Liver (tissue), 9 donors: Measurements from ENCODE around the gene LARGE2. TPM values are rescaled to one million over a fixed set of nuclear protein-coding genes. Genes with fewer than 3 reads are reported as not detected.

Source experiments
- DNase-seq: peaks from one replicate; pipeline ENCODE4 v3.0.0-alpha.2; 2017; ENCODE audit warnings: low spot score
- H3K27ac ChIP-seq, 2 donors: one replicate each; pipeline ENCODE4 v1.7.0; 2013; ENCODE audit warnings: inconsistent platforms in 2 of 2, low read length in 2 of 2, control low read depth in 1 of 2, low read depth in 1 of 2, mild to moderate bottlenecking in 1 of 2
- H3K27me3 ChIP-seq, 4 donors: one replicate each; pipeline versions ENCODE4 v1.6.1 to v1.7.0; 2013; ENCODE audit warnings: low read length in 3 of 4, inconsistent platforms in 1 of 4, mild to moderate bottlenecking in 1 of 4, moderate library complexity in 1 of 4; ENCODE audit not compliant: control insufficient read depth in 4 of 4, insufficient read depth in 4 of 4
- H3K36me3 ChIP-seq, 4 donors: one replicate each; pipeline versions ENCODE4 v1.6.1 to v1.7.0; 2013; ENCODE audit warnings: low read length in 3 of 4, mild to moderate bottlenecking in 3 of 4, low read depth in 1 of 4, moderate library complexity in 1 of 4; ENCODE audit not compliant: control insufficient read depth in 4 of 4, insufficient read depth in 3 of 4
- H3K4me1 ChIP-seq, 4 donors: one replicate each; pipeline versions ENCODE4 v1.6.1 to v1.7.0; 2013; ENCODE audit warnings: low read length in 3 of 4, mild to moderate bottlenecking in 3 of 4, moderate library complexity in 1 of 4; ENCODE audit not compliant: control insufficient read depth in 4 of 4, insufficient read depth in 4 of 4
- H3K4me3 ChIP-seq, 3 donors: one replicate each; pipeline versions ENCODE4 v1.6.1 to v1.7.0; 2013; ENCODE audit warnings: low read length in 3 of 3, control low read depth in 1 of 3, low read depth in 1 of 3, mild to moderate bottlenecking in 1 of 3
- H3K9ac ChIP-seq, 2 donors: one replicate each; pipeline ENCODE4 v1.7.0; 2013; ENCODE audit warnings: low read length in 2 of 2, mild to moderate bottlenecking in 2 of 2, moderate library complexity in 2 of 2, control low read depth in 1 of 2, low read depth in 1 of 2
- H3K9me3 ChIP-seq, 4 donors: one replicate each; pipeline versions ENCODE4 v1.6.1 to v1.7.0; 2013; ENCODE audit warnings: low read length in 3 of 4; ENCODE audit not compliant: control insufficient read depth in 4 of 4
- EGR1 ChIP-seq, 2 donors: IDR thresholded peaks; 2 replicates each; pipeline ENCODE4 v1.6.1; 2016 to 2018; ENCODE audit warnings: antibody characterized with exemption in 2 of 2, low read depth in 2 of 2
- FOXA1 ChIP-seq: IDR thresholded peaks from 2 replicates; pipeline ENCODE4 v1.6.1; 2016; ENCODE audit warnings: antibody characterized with exemption
- FOXA2 ChIP-seq: IDR thresholded peaks from 2 replicates; pipeline ENCODE4 v1.6.1; 2016; ENCODE audit warnings: antibody characterized with exemption
- GABPA ChIP-seq, 2 donors: IDR thresholded peaks in 1 of 2; conservative IDR thresholded peaks in 1 of 2; 2 replicates each; pipeline ENCODE4 v1.6.1; 2016; ENCODE audit warnings: antibody characterized with exemption in 2 of 2, mild to moderate bottlenecking in 1 of 2, moderate library complexity in 1 of 2
- HNF4A ChIP-seq, 2 donors: conservative IDR thresholded peaks; 2 replicates each; pipeline ENCODE4 v1.6.1; 2016; ENCODE audit warnings: antibody characterized with exemption in 2 of 2, mild to moderate bottlenecking in 2 of 2
- JUND ChIP-seq, 2 donors: IDR thresholded peaks; 2 replicates each; pipeline ENCODE4 v1.6.1; 2016; ENCODE audit warnings: antibody characterized with exemption in 2 of 2
- NR2F2 ChIP-seq: IDR thresholded peaks from 2 replicates; pipeline ENCODE4 v1.6.1; 2016; ENCODE audit warnings: antibody characterized with exemption
- RAD21 ChIP-seq, 2 donors: IDR thresholded peaks; 2 replicates each; pipeline ENCODE4 v1.6.1; 2016; ENCODE audit warnings: antibody characterized with exemption in 2 of 2, mild to moderate bottlenecking in 2 of 2
- RXRA ChIP-seq, 2 donors: IDR thresholded peaks; 2 replicates each; pipeline ENCODE4 v1.6.1; 2017 to 2018; ENCODE audit warnings: antibody characterized with exemption in 2 of 2, mild to moderate bottlenecking in 1 of 2
- SP1 ChIP-seq: IDR thresholded peaks from 2 replicates; pipeline ENCODE4 v1.6.1; 2018; ENCODE audit warnings: antibody characterized with exemption, mild to moderate bottlenecking
- TAF1 ChIP-seq: conservative IDR thresholded peaks from 2 replicates; pipeline ENCODE4 v1.6.1; 2016; ENCODE audit warnings: antibody characterized with exemption, mild to moderate bottlenecking
- YY1 ChIP-seq: IDR thresholded peaks from 2 replicates; pipeline ENCODE4 v1.6.1; 2016; ENCODE audit warnings: antibody characterized with exemption, mild to moderate bottlenecking
- WGBS: extraction: QIAGEN DNeasy Blood & Tissue Kit; methylation state at CpG from one replicate; pipeline ENCODE4 v1.1.7; 2013; 5-methylcytosine and 5-hydroxymethylcytosine counted together
- polyA plus RNA-seq, 2 donors: library from polyadenylated mRNA; stranded (reverse) in 1 of 2; unstranded in 1 of 2; fragments of 200-250 nt in 1 of 2; fragments of >200 nt in 1 of 2; fragmentation: Nextera tagmentation in 1 of 2; extraction: Ambion mirVana in 1 of 2; gene quantifications; one replicate each; pipeline versions ENCODE4 v1.2.1 to v1.2.3, GENCODE V29; 2013 to 2015
- total RNA-seq, 2 donors: library from RNA; depleted of rRNA; stranded (reverse); fragments of >200 nt; gene quantifications; one replicate each; pipeline ENCODE4 v1.2.3, GENCODE V29; 2014
- TF ChIP-seq, protein P1 (sequence below): fragments of 150-350 bp; IDR thresholded peaks from 2 replicates; pipeline ENCODE4 v1.5.1; 2017; ENCODE audit warnings: improper control_type of control experiment, low read depth, low read length; ENCODE audit not compliant: missing input control
- TF ChIP-seq, protein P2 (sequence below): IDR thresholded peaks from 2 replicates; pipeline ENCODE4 v1.6.1; 2016; ENCODE audit warnings: antibody characterized with exemption
- TF ChIP-seq, protein P3 (sequence below): IDR thresholded peaks from 2 replicates; pipeline ENCODE4 v1.6.1; 2016; ENCODE audit warnings: antibody characterized with exemption
- TF ChIP-seq, protein P4 (sequence below): IDR thresholded peaks from 2 replicates; pipeline ENCODE4 v1.6.1; 2016; ENCODE audit warnings: antibody characterized with exemption, mild to moderate bottlenecking
- TF ChIP-seq, protein P5 (sequence below): IDR thresholded peaks from 2 replicates; pipeline ENCODE4 v1.6.1; 2016; ENCODE audit warnings: antibody characterized with exemption
- donor health status: healthy.
- donor health status: healthy.
- donor health status: healthy.
- donor health status: healthy.
- donor health status: healthy.

LARGE2 gene
- total and polyA plus RNA-seq, 4 donors: 1.3 to 1.9 (median 1.5) TPM

DNA sequence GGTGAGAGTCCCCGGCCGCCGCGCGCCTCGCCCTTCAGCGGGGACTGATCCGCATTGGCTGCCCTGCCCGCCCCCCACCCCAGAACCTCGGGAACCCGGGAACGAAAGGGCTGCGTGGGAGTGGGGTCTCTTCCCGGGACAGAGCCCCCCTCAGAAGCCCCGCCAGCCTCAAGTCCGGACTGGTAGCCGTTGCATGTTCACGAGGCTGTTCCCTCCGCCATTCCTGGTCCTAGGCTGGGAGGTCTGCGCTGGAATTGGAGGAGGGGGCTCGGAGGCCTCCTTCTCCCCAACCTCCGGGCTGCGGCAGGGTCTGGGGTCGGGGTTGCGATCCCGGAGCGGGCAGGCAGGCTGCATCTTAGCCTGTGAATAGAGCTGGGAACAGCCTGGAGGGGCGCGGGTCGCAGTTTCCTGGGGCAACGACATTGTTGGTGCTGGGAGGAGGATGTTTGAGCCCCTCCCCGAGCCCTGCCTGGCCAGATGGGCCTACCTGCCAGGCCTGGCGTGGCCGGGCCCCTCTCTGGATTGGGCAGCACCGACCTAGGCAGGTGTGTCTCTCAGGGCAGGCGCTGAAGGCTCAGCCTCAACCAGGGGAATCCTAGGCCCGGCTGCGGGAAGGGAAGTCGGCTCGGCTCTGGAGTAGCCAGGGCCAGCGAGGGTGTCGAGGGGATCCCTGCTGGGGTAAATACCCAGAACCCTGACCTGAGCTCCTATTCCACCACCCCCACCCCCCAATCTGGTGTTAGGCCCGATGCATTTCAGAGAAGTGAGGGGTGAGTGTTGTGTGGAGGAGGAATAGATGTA, 36.3 kb upstream of the LARGE2 start:
- H3K36me3 ChIP-seq: peaks cover 6 to 20% (median 15%) of the 10 kb centered on the region in 4 donors
- no peak for TF ChIP-seq HNF4A (conservative IDR thresholded peaks at IDR 0.05)
- no peak for TF ChIP-seq GABPA (IDR thresholded peaks at IDR 0.05 in 1 of 2, conservative IDR thresholded peaks at IDR 0.05 in 1 of 2)
- TF ChIP-seq RXRA (IDR thresholded peaks at IDR 0.05): no peak
- no peak for TF ChIP-seq RAD21 (IDR thresholded peaks at IDR 0.05)
- TF ChIP-seq EGR1 (IDR thresholded peaks at IDR 0.05; ENCODE audit: low read depth in 2 of 2): no peak
- TF ChIP-seq TAF1: no peak
- TF ChIP-seq YY1: no peak
- TF ChIP-seq, protein P1, sequence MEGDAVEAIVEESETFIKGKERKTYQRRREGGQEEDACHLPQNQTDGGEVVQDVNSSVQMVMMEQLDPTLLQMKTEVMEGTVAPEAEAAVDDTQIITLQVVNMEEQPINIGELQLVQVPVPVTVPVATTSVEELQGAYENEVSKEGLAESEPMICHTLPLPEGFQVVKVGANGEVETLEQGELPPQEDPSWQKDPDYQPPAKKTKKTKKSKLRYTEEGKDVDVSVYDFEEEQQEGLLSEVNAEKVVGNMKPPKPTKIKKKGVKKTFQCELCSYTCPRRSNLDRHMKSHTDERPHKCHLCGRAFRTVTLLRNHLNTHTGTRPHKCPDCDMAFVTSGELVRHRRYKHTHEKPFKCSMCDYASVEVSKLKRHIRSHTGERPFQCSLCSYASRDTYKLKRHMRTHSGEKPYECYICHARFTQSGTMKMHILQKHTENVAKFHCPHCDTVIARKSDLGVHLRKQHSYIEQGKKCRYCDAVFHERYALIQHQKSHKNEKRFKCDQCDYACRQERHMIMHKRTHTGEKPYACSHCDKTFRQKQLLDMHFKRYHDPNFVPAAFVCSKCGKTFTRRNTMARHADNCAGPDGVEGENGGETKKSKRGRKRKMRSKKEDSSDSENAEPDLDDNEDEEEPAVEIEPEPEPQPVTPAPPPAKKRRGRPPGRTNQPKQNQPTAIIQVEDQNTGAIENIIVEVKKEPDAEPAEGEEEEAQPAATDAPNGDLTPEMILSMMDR: no peak
- TF ChIP-seq, protein P2, sequence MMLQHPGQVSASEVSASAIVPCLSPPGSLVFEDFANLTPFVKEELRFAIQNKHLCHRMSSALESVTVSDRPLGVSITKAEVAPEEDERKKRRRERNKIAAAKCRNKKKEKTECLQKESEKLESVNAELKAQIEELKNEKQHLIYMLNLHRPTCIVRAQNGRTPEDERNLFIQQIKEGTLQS: no peak
- TF ChIP-seq SP1: no peak
- TF ChIP-seq JUND (IDR thresholded peaks at IDR 0.05): no peak
- TF ChIP-seq NR2F2: no peak
- no peak overlapping the region for H3K9ac ChIP-seq
- H3K4me1 ChIP-seq: peaks cover 1 to 12% (median 5%) of the 10 kb centered on the region in 4 donors
- DNase-seq: no peak
- peak overlapping the region in 1 of 3 donors; percentile 69 for H3K4me3 ChIP-seq
- 38% methylated on average over 43 of the region's 43 CpGs for WGBS
- no peaks in the 10 kb centered on the region for H3K27me3 ChIP-seq
- H3K9me3 ChIP-seq: no peaks in the 10 kb centered on the region
- no peak overlapping the region for H3K27ac ChIP-seq

DNA sequence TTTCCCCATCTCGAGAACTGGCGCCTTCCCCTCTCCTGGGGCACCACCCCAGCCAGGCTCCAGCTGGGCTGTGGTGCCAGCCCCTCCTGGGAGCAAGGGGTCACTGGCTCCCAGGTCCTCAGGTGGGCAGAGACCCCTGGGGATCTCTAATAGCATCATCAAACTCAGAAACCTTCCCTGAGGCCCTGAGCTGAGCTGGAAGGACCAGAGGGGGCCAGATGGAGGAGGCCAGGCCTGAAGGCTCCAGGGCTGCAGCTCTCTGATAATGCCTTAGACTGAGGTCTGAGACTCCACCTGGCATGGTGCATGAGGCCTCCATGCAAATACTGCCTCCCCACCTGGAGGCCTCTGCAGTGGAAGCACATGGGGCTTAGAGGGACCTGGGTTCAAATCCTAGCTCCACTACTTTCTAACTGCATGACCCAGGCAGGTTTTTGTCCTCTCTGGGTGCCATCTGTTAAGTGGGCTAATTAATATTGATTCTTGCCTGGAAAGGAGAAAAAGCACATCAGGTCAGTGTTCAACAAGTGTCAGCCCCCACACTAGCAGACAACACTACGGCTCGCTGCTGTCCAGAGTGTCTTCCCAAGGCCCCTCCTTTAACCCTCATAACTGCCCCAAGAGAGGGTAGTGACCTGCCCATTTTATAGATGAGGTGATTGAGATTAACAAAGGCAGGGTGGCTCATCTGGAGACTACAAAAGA, 35.5 kb upstream of the LARGE2 start:
- peaks cover 4 to 18% (median 9%) of the 10 kb centered on the region in 4 donors for H3K4me1 ChIP-seq
- no peaks in the 10 kb centered on the region for H3K9me3 ChIP-seq
- H3K27me3 ChIP-seq: no peaks in the 10 kb centered on the region
- TF ChIP-seq TAF1: no peak
- TF ChIP-seq YY1: no peak
- no peak for TF ChIP-seq FOXA1
- TF ChIP-seq GABPA (IDR thresholded peaks at IDR 0.05 in 1 of 2, conservative IDR thresholded peaks at IDR 0.05 in 1 of 2): no peak
- no peak for TF ChIP-seq SP1
- TF ChIP-seq, protein P3, sequence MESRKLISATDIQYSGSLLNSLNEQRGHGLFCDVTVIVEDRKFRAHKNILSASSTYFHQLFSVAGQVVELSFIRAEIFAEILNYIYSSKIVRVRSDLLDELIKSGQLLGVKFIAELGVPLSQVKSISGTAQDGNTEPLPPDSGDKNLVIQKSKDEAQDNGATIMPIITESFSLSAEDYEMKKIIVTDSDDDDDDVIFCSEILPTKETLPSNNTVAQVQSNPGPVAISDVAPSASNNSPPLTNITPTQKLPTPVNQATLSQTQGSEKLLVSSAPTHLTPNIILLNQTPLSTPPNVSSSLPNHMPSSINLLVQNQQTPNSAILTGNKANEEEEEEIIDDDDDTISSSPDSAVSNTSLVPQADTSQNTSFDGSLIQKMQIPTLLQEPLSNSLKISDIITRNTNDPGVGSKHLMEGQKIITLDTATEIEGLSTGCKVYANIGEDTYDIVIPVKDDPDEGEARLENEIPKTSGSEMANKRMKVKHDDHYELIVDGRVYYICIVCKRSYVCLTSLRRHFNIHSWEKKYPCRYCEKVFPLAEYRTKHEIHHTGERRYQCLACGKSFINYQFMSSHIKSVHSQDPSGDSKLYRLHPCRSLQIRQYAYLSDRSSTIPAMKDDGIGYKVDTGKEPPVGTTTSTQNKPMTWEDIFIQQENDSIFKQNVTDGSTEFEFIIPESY: no peak
- no peak for TF ChIP-seq RAD21 (IDR thresholded peaks at IDR 0.05)
- no peak for TF ChIP-seq HNF4A (conservative IDR thresholded peaks at IDR 0.05)
- no peak for TF ChIP-seq EGR1 (IDR thresholded peaks at IDR 0.05; ENCODE audit: low read depth in 2 of 2)
- TF ChIP-seq, protein P1: no peak
- no peak for TF ChIP-seq JUND (IDR thresholded peaks at IDR 0.05)
- TF ChIP-seq, protein P4, sequence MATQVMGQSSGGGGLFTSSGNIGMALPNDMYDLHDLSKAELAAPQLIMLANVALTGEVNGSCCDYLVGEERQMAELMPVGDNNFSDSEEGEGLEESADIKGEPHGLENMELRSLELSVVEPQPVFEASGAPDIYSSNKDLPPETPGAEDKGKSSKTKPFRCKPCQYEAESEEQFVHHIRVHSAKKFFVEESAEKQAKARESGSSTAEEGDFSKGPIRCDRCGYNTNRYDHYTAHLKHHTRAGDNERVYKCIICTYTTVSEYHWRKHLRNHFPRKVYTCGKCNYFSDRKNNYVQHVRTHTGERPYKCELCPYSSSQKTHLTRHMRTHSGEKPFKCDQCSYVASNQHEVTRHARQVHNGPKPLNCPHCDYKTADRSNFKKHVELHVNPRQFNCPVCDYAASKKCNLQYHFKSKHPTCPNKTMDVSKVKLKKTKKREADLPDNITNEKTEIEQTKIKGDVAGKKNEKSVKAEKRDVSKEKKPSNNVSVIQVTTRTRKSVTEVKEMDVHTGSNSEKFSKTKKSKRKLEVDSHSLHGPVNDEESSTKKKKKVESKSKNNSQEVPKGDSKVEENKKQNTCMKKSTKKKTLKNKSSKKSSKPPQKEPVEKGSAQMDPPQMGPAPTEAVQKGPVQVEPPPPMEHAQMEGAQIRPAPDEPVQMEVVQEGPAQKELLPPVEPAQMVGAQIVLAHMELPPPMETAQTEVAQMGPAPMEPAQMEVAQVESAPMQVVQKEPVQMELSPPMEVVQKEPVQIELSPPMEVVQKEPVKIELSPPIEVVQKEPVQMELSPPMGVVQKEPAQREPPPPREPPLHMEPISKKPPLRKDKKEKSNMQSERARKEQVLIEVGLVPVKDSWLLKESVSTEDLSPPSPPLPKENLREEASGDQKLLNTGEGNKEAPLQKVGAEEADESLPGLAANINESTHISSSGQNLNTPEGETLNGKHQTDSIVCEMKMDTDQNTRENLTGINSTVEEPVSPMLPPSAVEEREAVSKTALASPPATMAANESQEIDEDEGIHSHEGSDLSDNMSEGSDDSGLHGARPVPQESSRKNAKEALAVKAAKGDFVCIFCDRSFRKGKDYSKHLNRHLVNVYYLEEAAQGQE: no peak
- TF ChIP-seq, protein P2: no peak
- no peak for TF ChIP-seq FOXA2
- no peak for TF ChIP-seq NR2F2
- no peak for TF ChIP-seq RXRA (IDR thresholded peaks at IDR 0.05)
- TF ChIP-seq, protein P5, sequence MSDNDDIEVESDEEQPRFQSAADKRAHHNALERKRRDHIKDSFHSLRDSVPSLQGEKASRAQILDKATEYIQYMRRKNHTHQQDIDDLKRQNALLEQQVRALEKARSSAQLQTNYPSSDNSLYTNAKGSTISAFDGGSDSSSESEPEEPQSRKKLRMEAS: no peak
- no peak overlapping the region for H3K4me3 ChIP-seq
- H3K36me3 ChIP-seq: peaks cover 0 to 11% (median 7%) of the 10 kb centered on the region in 4 donors
- 94% methylated on average over 4 of the region's 4 CpGs for WGBS
- H3K27ac ChIP-seq: no peak overlapping the region
- no peak overlapping the region for H3K9ac ChIP-seq
- no peak for DNase-seq
